ENCODE results near the gene ZC3H12C.

ZC3H12C gene

DNA sequence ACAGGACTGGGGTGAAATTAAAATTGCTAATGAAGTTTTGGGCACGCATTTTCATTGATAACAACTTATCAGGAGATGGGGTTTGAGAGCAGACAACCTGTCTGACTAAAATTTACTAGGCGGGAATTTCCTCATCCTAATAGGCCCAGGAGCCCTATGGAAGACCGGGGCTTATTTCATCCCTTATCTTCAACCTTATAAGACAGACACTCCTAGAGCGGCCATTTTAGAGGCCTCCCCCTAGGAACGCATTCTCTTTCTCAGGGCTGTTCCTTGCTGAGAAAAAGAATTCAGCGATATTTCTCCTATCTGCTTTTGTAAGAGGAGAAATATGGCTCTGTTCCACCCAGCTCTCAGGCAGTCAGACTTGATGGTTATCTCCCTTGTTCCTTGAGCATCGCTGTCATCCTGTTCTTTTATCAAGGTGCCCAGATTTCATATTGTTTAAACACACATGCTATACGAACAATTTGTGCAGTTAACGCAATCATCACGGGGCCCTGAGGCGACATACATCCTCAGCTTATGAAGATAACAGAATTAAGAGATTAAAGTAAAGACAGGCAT is 39.3 kb upstream of the ZC3H12C start:
- no peak overlapping the region for H3K56ac ChIP-seq (ENCODE audit: low read length)
- no peaks in the 10 kb centered on the region for H3K36me3 ChIP-seq (ENCODE audit: control insufficient read depth, insufficient read depth, low read length)
- no peak overlapping the region for H3K4me2 ChIP-seq (ENCODE audit: low read length)
- H3K79me1 ChIP-seq (ENCODE audit: low read length), result no peaks in the 10 kb centered on the region
- H3K79me2 ChIP-seq (ENCODE audit: control insufficient read depth, insufficient read depth, low read length), result no peaks in the 10 kb centered on the region
- H3K4me1 ChIP-seq (ENCODE audit: control insufficient read depth, low read depth, low read length), result no peaks in the 10 kb centered on the region
- H3K23ac ChIP-seq (ENCODE audit: low read length), result no peak overlapping the region
- no peak overlapping the region for H3K9ac ChIP-seq (ENCODE audit: low read length)
- H4K5ac ChIP-seq (ENCODE audit: low read length), result no peak overlapping the region
- no peaks in the 10 kb centered on the region for H3K27me3 ChIP-seq (ENCODE audit: insufficient read depth, low read length, poor library complexity)
- H2BK5ac ChIP-seq (ENCODE audit: low read length), result no peak overlapping the region
- no CpG with 5 or more reads among the region's 11 CpGs for WGBS (ENCODE audit: extremely low coverage, insufficient coverage, low lambda C conversion rate)
- DNase-seq, result peak; percentile 42
- H2BK15ac ChIP-seq (replicated peaks; ENCODE audit: low read depth), result no peak overlapping the region
- H4K8ac ChIP-seq (ENCODE audit: low read depth, low read length), result no peak overlapping the region
- no peak overlapping the region for H3K18ac ChIP-seq (ENCODE audit: low read length)
- no peak overlapping the region for H2BK120ac ChIP-seq (ENCODE audit: low read depth, low read length)
- H3K4me3 ChIP-seq (ENCODE audit: low read length), result no peak overlapping the region
- no peak overlapping the region for H2AK5ac ChIP-seq (ENCODE audit: low read length)
- H3K27ac ChIP-seq (ENCODE audit: low read depth, low read length), result no peak overlapping the region
- no peak overlapping the region for H3K4ac ChIP-seq (ENCODE audit: low read depth, low read length)

GRCh38 chr11:110056956-110057355 is 36.2 kb upstream of the ZC3H12C start:
- H2BK15ac ChIP-seq (replicated peaks; ENCODE audit: low read depth), result no peak overlapping the region
- H2AK5ac ChIP-seq (ENCODE audit: low read length), result no peak overlapping the region
- H4K8ac ChIP-seq (ENCODE audit: low read depth, low read length), result no peak overlapping the region
- H3K79me2 ChIP-seq (ENCODE audit: control insufficient read depth, insufficient read depth, low read length), result no peaks in the 10 kb centered on the region
- H3K36me3 ChIP-seq (ENCODE audit: control insufficient read depth, insufficient read depth, low read length), result no peaks in the 10 kb centered on the region
- no peak overlapping the region for H3K4me3 ChIP-seq (ENCODE audit: low read length)
- H3K4me1 ChIP-seq (ENCODE audit: control insufficient read depth, low read depth, low read length), result no peaks in the 10 kb centered on the region
- H3K79me1 ChIP-seq (ENCODE audit: low read length), result no peaks in the 10 kb centered on the region
- no peak overlapping the region for H2BK120ac ChIP-seq (ENCODE audit: low read depth, low read length)
- no peak overlapping the region for H3K18ac ChIP-seq (ENCODE audit: low read length)
- no peak overlapping the region for H3K9ac ChIP-seq (ENCODE audit: low read length)
- no peak overlapping the region for H3K56ac ChIP-seq (ENCODE audit: low read length)
- H3K23ac ChIP-seq (ENCODE audit: low read length), result no peak overlapping the region
- H3K4me2 ChIP-seq (ENCODE audit: low read length), result no peak overlapping the region
- no peak for DNase-seq
- no peaks in the 10 kb centered on the region for H3K27me3 ChIP-seq (ENCODE audit: insufficient read depth, low read length, poor library complexity)
- no CpG with 5 or more reads among the region's 2 CpGs for WGBS (ENCODE audit: extremely low coverage, insufficient coverage, low lambda C conversion rate)
- no peak overlapping the region for H3K27ac ChIP-seq (ENCODE audit: low read depth, low read length)
- H3K4ac ChIP-seq (ENCODE audit: low read depth, low read length), result no peak overlapping the region
- no peak overlapping the region for H2BK5ac ChIP-seq (ENCODE audit: low read length)
- no peak overlapping the region for H4K5ac ChIP-seq (ENCODE audit: low read length)

- no peak overlapping the region for H4K5ac ChIP-seq (ENCODE audit: low read length)
- H3K18ac ChIP-seq (ENCODE audit: low read length), result no peak overlapping the region
- H2BK5ac ChIP-seq (ENCODE audit: low read length), result no peak overlapping the region
- no peak overlapping the region for H4K8ac ChIP-seq (ENCODE audit: low read depth, low read length)
- no peak overlapping the region for H3K56ac ChIP-seq (ENCODE audit: low read length)
- no peaks in the 10 kb centered on the region for H3K79me2 ChIP-seq (ENCODE audit: control insufficient read depth, insufficient read depth, low read length)
- H2BK120ac ChIP-seq (ENCODE audit: low read depth, low read length), result peak overlapping the region; percentile 23
- no peaks in the 10 kb centered on the region for H3K79me1 ChIP-seq (ENCODE audit: low read length)
- H2BK15ac ChIP-seq (replicated peaks; ENCODE audit: low read depth), result no peak overlapping the region
- H3K4me3 ChIP-seq (ENCODE audit: low read length), result no peak overlapping the region
- DNase-seq, result no peak
- no peak overlapping the region for H3K4ac ChIP-seq (ENCODE audit: low read depth, low read length)
- H3K23ac ChIP-seq (ENCODE audit: low read length), result no peak overlapping the region
- H3K36me3 ChIP-seq (ENCODE audit: control insufficient read depth, insufficient read depth, low read length), result no peaks in the 10 kb centered on the region
- H3K4me2 ChIP-seq (ENCODE audit: low read length), result no peak overlapping the region
- H3K27me3 ChIP-seq (ENCODE audit: insufficient read depth, low read length, poor library complexity), result no peaks in the 10 kb centered on the region
- H2AK5ac ChIP-seq (ENCODE audit: low read length), result no peak overlapping the region
- no peak overlapping the region for H3K9ac ChIP-seq (ENCODE audit: low read length)
- H3K4me1 ChIP-seq (ENCODE audit: control insufficient read depth, low read depth, low read length), result no peaks in the 10 kb centered on the region
- no peak overlapping the region for H3K27ac ChIP-seq (ENCODE audit: low read depth, low read length)
- no CpG with 5 or more reads among the region's 2 CpGs for WGBS (ENCODE audit: extremely low coverage, insufficient coverage, low lambda C conversion rate)
Observed at GRCh38 chr11:110059706-110060463, 33.3 kb upstream of the ZC3H12C start.

GRCh38 chr11:110061296-110061695 is 31.9 kb upstream of the ZC3H12C start:
- H3K4me3 ChIP-seq (ENCODE audit: low read length), result no peak overlapping the region
- H3K18ac ChIP-seq (ENCODE audit: low read length), result no peak overlapping the region
- no peak overlapping the region for H3K4ac ChIP-seq (ENCODE audit: low read depth, low read length)
- no peaks in the 10 kb centered on the region for H3K79me2 ChIP-seq (ENCODE audit: control insufficient read depth, insufficient read depth, low read length)
- H3K27ac ChIP-seq (ENCODE audit: low read depth, low read length), result no peak overlapping the region
- H3K56ac ChIP-seq (ENCODE audit: low read length), result no peak overlapping the region
- H2BK120ac ChIP-seq (ENCODE audit: low read depth, low read length), result no peak overlapping the region
- H3K4me1 ChIP-seq (ENCODE audit: control insufficient read depth, low read depth, low read length), result no peaks in the 10 kb centered on the region
- no peak overlapping the region for H3K4me2 ChIP-seq (ENCODE audit: low read length)
- H2AK5ac ChIP-seq (ENCODE audit: low read length), result no peak overlapping the region
- no CpG with 5 or more reads among the region's 1 CpG for WGBS (ENCODE audit: extremely low coverage, insufficient coverage, low lambda C conversion rate)
- H3K27me3 ChIP-seq (ENCODE audit: insufficient read depth, low read length, poor library complexity), result no peaks in the 10 kb centered on the region
- H2BK5ac ChIP-seq (ENCODE audit: low read length), result no peak overlapping the region
- no peak overlapping the region for H4K8ac ChIP-seq (ENCODE audit: low read depth, low read length)
- H4K5ac ChIP-seq (ENCODE audit: low read length), result no peak overlapping the region
- no peak for DNase-seq
- no peaks in the 10 kb centered on the region for H3K79me1 ChIP-seq (ENCODE audit: low read length)
- no peak overlapping the region for H2BK15ac ChIP-seq (replicated peaks; ENCODE audit: low read depth)
- no peak overlapping the region for H3K9ac ChIP-seq (ENCODE audit: low read length)
- no peaks in the 10 kb centered on the region for H3K36me3 ChIP-seq (ENCODE audit: control insufficient read depth, insufficient read depth, low read length)
- H3K23ac ChIP-seq (ENCODE audit: low read length), result no peak overlapping the region

- no peak overlapping the region for H3K56ac ChIP-seq (ENCODE audit: low read length)
- H3K4ac ChIP-seq (ENCODE audit: low read depth, low read length), result no peak overlapping the region
- no peak overlapping the region for H3K23ac ChIP-seq (ENCODE audit: low read length)
- H4K8ac ChIP-seq (ENCODE audit: low read depth, low read length), result no peak overlapping the region
- no peak overlapping the region for H2BK120ac ChIP-seq (ENCODE audit: low read depth, low read length)
- no peaks in the 10 kb centered on the region for H3K79me1 ChIP-seq (ENCODE audit: low read length)
- no peak overlapping the region for H3K4me2 ChIP-seq (ENCODE audit: low read length)
- no peak overlapping the region for H3K9ac ChIP-seq (ENCODE audit: low read length)
- no CpG with 5 or more reads among the region's 3 CpGs for WGBS (ENCODE audit: extremely low coverage, insufficient coverage, low lambda C conversion rate)
- no peak for DNase-seq
- no peak overlapping the region for H3K18ac ChIP-seq (ENCODE audit: low read length)
- H2AK5ac ChIP-seq (ENCODE audit: low read length), result no peak overlapping the region
- H4K5ac ChIP-seq (ENCODE audit: low read length), result no peak overlapping the region
- no peak overlapping the region for H3K4me3 ChIP-seq (ENCODE audit: low read length)
- H3K36me3 ChIP-seq (ENCODE audit: control insufficient read depth, insufficient read depth, low read length), result no peaks in the 10 kb centered on the region
- H2BK15ac ChIP-seq (replicated peaks; ENCODE audit: low read depth), result no peak overlapping the region
- no peaks in the 10 kb centered on the region for H3K27me3 ChIP-seq (ENCODE audit: insufficient read depth, low read length, poor library complexity)
- no peak overlapping the region for H3K27ac ChIP-seq (ENCODE audit: low read depth, low read length)
- no peaks in the 10 kb centered on the region for H3K79me2 ChIP-seq (ENCODE audit: control insufficient read depth, insufficient read depth, low read length)
- H2BK5ac ChIP-seq (ENCODE audit: low read length), result no peak overlapping the region
- H3K4me1 ChIP-seq (ENCODE audit: control insufficient read depth, low read depth, low read length), result no peaks in the 10 kb centered on the region
Observed at GRCh38 chr11:110062247-110062646, 30.9 kb upstream of the ZC3H12C start.

DNA sequence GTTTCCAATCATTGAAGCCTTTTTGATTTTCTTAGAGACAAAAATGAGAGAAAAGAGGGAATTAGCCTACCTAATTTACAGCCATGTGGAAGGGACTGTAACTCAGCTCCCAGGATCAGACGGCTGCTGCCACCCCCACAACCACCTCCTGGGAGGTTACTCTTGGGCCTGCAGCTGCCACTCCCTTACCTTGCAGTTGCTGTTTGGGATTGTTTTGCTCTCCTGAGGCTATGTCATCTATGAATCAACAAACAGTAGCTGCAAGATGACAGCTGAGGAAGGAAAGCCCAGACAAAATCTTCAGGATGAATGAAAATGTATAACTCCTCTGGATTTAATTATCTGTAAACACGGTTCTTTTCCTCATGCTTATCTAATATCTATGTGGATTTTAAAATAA is 28.0 kb upstream of the ZC3H12C start:
- Histone ChIP-seq H3K79me1 (ENCODE audit: low read length) (no peaks in the 10 kb centered on the region), H3K4me2 (ENCODE audit: low read length) (no peak overlapping the region), H3K79me2 (ENCODE audit: control insufficient read depth, insufficient read depth, low read length) (no peaks in the 10 kb centered on the region), H2AK5ac (ENCODE audit: low read length) (no peak overlapping the region), H4K8ac (ENCODE audit: low read depth, low read length) (no peak overlapping the region), H3K4ac (ENCODE audit: low read depth, low read length) (no peak overlapping the region), H2BK120ac (ENCODE audit: low read depth, low read length) (no peak overlapping the region), H2BK15ac (replicated peaks; ENCODE audit: low read depth) (no peak overlapping the region), H3K4me1 (ENCODE audit: control insufficient read depth, low read depth, low read length) (no peaks in the 10 kb centered on the region), H2BK5ac (ENCODE audit: low read length) (no peak overlapping the region), H3K36me3 (ENCODE audit: control insufficient read depth, insufficient read depth, low read length) (no peaks in the 10 kb centered on the region), H3K27me3 (ENCODE audit: insufficient read depth, low read length, poor library complexity) (no peaks in the 10 kb centered on the region), H3K23ac (ENCODE audit: low read length) (no peak overlapping the region), H3K4me3 (ENCODE audit: low read length) (no peak overlapping the region), H3K9ac (ENCODE audit: low read length) (no peak overlapping the region), H3K18ac (ENCODE audit: low read length) (no peak overlapping the region), H3K27ac (ENCODE audit: low read depth, low read length) (no peak overlapping the region), H3K56ac (ENCODE audit: low read length) (no peak overlapping the region), H4K5ac (ENCODE audit: low read length) (no peak overlapping the region)
- peak; percentile 16 for DNase-seq
- no CpG with 5 or more reads among the region's 2 CpGs for WGBS (ENCODE audit: extremely low coverage, insufficient coverage, low lambda C conversion rate)
